Naive B cell (primary cell): ENCODE data around the gene RASSF4. TPM values are rescaled to one million over a fixed set of nuclear protein-coding genes. Genes with fewer than 3 reads are reported as not detected.
A peak's percentile ranks its signal among the peaks of the same experiment; 100 is the strongest.

Source experiments
- ATAC-seq, 2 donors: fragments of 150-1000 bp; cut with Tn5 transposase; 2 replicates each; pipeline ENCODE4 v1.10.0; 2021; ENCODE audit warnings: low read depth in 2 of 2, mild to moderate bottlenecking in 2 of 2, moderate library complexity in 2 of 2
- DNase-seq: peaks from one replicate; pipeline ENCODE4 v3.0.0; 2022
- H3K27ac Mint-ChIP-seq, 6 donors: one replicate each; pipeline ENCODE4 v1.8.0; 2020 to 2022; ENCODE audit warnings: mild to moderate bottlenecking in 6 of 6, mixed read lengths in 6 of 6, moderate library complexity in 5 of 6, inconsistent platforms in 2 of 6
- H3K27me3 Mint-ChIP-seq, 3 donors: one replicate each; pipeline ENCODE4 v1.8.0; 2021 to 2022; ENCODE audit warnings: mixed read lengths in 3 of 3, mild to moderate bottlenecking in 1 of 3
- H3K36me3 Mint-ChIP-seq, 2 donors: one replicate each; pipeline ENCODE4 v1.8.0; 2020 to 2022; ENCODE audit warnings: mixed read lengths in 2 of 2, inconsistent platforms in 1 of 2, mild to moderate bottlenecking in 1 of 2
- H3K4me1 Mint-ChIP-seq, 3 donors: one replicate each; pipeline ENCODE4 v1.8.0; 2020 to 2022; ENCODE audit warnings: mixed read lengths in 3 of 3, inconsistent platforms in 1 of 3, mild to moderate bottlenecking in 1 of 3, moderate library complexity in 1 of 3
- H3K4me3 Mint-ChIP-seq, 8 donors: one replicate each; pipeline ENCODE4 v1.8.0; 2020 to 2022; ENCODE audit warnings: mild to moderate bottlenecking in 8 of 8, mixed read lengths in 8 of 8, moderate library complexity in 8 of 8, inconsistent platforms in 2 of 8
- H3K9me3 Mint-ChIP-seq, 7 donors: one replicate each; pipeline ENCODE4 v1.8.0; 2020 to 2022; ENCODE audit warnings: mixed read lengths in 7 of 7, mild to moderate bottlenecking in 5 of 7, inconsistent platforms in 2 of 7, moderate library complexity in 1 of 7
- polyA plus RNA-seq, 6 donors: library from polyadenylated mRNA; unstranded; fragments of 300-500 nt; fragmentation: Illumina TruSeq; gene quantifications; one replicate each; pipeline ENCODE4 v1.2.3, GENCODE V29; 2021; ENCODE audit warnings: low read depth in 6 of 6

RASSF4 gene
- polyA plus RNA-seq, 6 donors from 2014 or later: 0.06 to 0.60 (median 0.27) TPM; not detected in 2

DNA sequence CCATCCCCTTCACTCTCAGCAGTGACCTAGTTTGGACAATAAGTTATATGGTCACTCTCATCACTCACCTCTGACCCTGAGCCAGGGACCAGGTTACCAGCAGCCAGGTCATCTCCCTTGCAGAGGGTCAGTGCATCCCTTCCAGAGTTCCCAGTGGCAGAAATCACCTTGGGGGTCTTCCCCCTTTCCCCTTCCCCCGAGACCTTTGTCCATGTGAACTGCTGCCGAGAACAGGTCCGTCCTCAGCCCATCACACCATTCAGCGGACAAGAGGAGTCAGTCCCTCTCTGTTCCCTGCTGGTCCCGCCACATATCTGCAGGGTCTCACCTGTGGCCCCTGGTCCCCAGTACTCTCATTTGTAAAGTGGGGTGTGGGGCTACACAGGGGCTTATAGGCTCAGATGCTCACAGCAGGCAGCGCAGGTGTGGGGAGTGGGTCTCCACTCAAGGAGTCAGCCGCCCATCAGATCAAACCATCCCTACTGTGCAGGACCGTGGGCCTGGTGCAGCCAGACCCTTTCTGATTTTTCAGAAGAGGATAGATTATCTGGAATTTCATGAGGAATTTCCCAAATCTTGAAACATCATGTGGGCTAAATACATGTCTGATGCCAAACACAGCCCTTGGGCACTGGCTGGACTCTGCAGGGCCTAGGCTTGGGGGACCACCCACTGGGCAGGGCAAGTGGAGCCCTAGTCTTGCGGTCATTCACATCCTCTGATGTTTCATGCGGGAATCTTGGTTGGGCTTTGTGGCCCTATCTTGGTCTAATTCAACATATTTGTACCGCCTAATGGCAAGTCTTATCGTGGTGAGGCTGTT lies 12.5 kb downstream of the RASSF4 start:
- peaks cover 0 to 1% (median 0%) of the 10 kb centered on the region in 7 donors for H3K9me3 Mint-ChIP-seq
- H3K27me3 Mint-ChIP-seq: peaks cover 0 to 12% (median 4%) of the 10 kb centered on the region in 3 donors
- H3K27ac Mint-ChIP-seq: peak overlapping the region in 4 of 6 donors; percentile 26 to 53 (median 48)
- ATAC-seq (no peak), DNase-seq (no peak)
- peaks cover 26 to 42% (median 39%) of the 10 kb centered on the region in 3 donors for H3K4me1 Mint-ChIP-seq
- H3K4me3 Mint-ChIP-seq: no peak overlapping the region
- H3K36me3 Mint-ChIP-seq: no peaks in the 10 kb centered on the region

- Mint-ChIP-seq H3K36me3 (no peaks in the 10 kb centered on the region), H3K27ac (peak overlapping the region in 3 of 6 donors; percentile 46 to 86 (median 49)), H3K27me3 (peaks cover 0 to 13% (median 4%) of the 10 kb centered on the region in 3 donors), H3K4me3 (peak overlapping the region in 4 of 8 donors; percentile 47 to 78 (median 58)), H3K9me3 (peaks cover 0 to 1% (median 0%) of the 10 kb centered on the region in 7 donors), H3K4me1 (peaks cover 22 to 34% (median 33%) of the 10 kb centered on the region in 3 donors)
- no peak for ATAC-seq
- DNase-seq: no peak
Observed at GRCh38 chr10:44972874-44973306, 13.3 kb downstream of the RASSF4 start.

DNA sequence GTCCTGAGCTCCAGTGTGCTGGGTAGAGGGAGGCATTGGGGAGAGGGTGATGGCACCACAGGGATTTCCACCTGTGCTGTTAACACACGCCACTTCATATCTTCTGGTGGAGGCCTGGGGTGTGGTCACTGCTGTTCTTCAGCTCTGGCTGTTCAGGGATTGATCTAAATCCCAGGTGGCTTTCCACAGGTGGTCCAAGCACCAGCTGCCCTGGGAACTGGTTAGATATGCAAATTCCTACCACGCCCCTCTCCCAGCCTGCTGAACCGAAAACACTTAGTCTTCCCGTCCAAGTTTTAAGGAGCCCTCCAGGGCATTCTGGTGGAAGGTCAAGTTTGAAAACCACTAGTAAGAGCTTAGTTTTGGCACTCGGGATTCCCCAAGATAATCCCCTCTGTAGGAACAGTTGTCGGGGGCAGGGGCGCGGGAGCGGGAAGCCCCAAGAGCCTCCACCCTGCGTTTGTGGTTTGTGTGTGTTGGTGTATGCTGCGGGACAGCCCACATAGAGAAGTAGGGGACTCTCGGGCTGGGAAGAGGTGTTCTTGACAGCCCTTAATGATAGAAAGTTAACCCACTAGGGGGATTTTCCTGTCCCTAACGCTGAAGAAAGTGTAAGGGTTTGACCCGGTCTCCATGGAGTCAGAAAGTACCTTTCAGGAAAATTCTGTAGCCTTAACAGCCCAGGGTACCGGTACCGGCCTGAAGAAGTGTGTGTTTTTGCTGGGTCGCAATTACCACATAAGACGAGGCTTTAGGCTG lies 13.9 kb downstream of the RASSF4 start:
- no peaks in the 10 kb centered on the region for H3K9me3 Mint-ChIP-seq
- H3K4me3 Mint-ChIP-seq: peak overlapping the region; percentile 57 to 89 (median 76)
- peaks cover 18 to 29% (median 29%) of the 10 kb centered on the region in 3 donors for H3K4me1 Mint-ChIP-seq
- peak overlapping the region; percentile 46 to 93 (median 74) for H3K27ac Mint-ChIP-seq
- no peaks in the 10 kb centered on the region for H3K36me3 Mint-ChIP-seq
- ATAC-seq (peak; percentile 59 to 62), DNase-seq (no peak)
- peaks cover 0 to 13% (median 4%) of the 10 kb centered on the region in 3 donors for H3K27me3 Mint-ChIP-seq

GRCh38 chr10:44974082-44974627 lies 14.6 kb downstream of the RASSF4 start:
- H3K4me1 Mint-ChIP-seq: peaks cover 12 to 29% (median 27%) of the 10 kb centered on the region in 3 donors
- H3K36me3 Mint-ChIP-seq: no peaks in the 10 kb centered on the region
- H3K27me3 Mint-ChIP-seq: peaks cover 0 to 13% (median 4%) of the 10 kb centered on the region in 3 donors
- H3K9me3 Mint-ChIP-seq: no peaks in the 10 kb centered on the region
- peak overlapping the region in 2 of 6 donors; percentile 56 to 67 for H3K27ac Mint-ChIP-seq
- H3K4me3 Mint-ChIP-seq: peak overlapping the region; percentile 15 to 89 (median 76)
- DNase-seq: no peak
- ATAC-seq: no peak

DNA sequence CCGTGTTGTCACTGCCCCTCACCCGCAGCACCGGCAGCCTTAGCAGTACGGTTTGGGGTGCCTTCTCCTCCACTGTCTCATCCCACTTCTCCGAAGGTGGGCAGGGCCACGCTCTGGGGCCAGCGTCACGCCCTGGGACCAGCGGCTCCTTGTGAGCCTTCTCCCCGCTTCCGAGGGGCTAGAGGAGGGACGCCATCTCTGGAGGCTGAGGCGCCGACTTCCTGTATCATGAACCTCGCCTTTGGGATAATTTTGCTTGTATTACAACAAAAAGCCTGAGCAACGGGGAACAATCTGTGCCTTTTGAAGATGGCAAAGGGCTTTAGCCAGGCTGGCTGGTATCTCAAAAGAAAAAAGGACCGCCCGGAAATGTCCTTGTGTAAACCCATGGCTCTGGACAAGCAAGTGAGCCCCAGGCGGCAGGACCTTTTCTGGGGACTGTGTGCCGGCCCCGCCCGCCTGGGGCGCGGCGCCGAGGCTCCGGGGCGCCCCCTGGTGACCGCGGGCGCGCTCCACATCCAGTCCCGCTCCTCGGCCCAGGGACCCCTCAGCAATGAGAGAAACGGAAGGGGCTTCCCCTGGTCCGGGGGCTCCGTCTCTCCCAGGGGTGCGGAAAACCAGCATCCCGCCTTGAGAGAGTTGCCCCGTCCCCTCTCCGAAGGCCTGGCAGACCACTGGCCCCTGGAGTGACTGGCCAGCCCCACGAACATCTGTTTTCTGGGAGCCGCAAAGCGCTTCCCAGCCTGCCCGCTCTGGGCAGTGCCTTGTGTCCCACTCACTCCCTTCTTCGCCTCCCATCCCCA lies 15.2 kb downstream of the RASSF4 start:
- Mint-ChIP-seq H3K27ac (peak overlapping the region in 3 of 6 donors; percentile 53 to 76 (median 56)), H3K36me3 (no peaks in the 10 kb centered on the region), H3K4me1 (peaks cover 12 to 27% (median 26%) of the 10 kb centered on the region in 3 donors), H3K9me3 (no peaks in the 10 kb centered on the region), H3K4me3 (peak overlapping the region; percentile 57 to 89 (median 78)), H3K27me3 (peaks cover 0 to 13% (median 4%) of the 10 kb centered on the region in 3 donors)
- peak; percentile 73 for DNase-seq
- ATAC-seq: peak; percentile 87 to 89

DNA sequence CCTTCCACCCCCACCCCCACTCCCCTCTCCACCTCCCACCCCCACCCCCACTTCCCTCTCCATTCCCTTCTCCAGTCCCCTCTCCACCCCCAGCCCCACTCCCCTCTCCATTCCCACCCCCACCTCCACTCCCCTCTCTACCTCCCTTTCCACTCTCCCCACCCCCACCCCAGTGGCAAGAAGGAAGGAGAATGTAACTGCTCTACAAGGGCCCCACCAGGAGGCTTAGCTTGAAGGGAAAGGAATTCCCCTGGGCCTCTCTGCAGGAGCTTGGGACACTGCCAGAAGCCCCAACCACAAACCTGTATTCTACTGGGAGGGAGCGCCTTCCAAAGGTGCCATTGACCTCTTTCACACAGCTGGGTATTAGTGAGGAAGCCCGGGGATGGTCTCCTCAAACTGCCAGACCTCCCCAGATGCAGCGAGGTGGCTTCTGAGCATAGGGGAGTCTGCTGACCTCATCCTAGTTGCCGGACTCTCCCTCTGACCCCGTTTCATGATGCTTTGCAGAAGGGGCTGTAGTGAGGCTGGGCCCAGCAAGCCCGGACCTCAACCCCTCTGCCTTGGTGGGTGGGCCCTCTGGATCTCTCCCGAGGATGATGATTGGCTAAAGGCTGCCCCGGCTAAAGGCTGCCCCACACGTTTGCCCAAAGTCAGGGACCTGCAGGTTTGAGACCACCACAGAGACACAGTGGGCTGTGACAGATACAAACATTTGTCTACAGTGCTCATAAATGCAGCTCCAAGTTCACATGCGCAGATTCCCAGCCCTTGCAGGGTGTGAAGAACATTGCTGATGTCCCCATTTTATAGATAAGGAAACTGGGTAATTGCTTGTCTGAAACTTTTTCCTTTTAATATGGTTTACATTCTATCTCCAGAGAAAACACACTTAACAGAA lies 16.1 kb downstream of the RASSF4 start:
- Mint-ChIP-seq H3K36me3 (no peaks in the 10 kb centered on the region), H3K27ac (peak overlapping the region in 2 of 6 donors; percentile 80 to 81), H3K27me3 (peaks cover 0 to 13% (median 4%) of the 10 kb centered on the region in 3 donors), H3K9me3 (no peaks in the 10 kb centered on the region), H3K4me1 (peaks cover 12 to 27% (median 26%) of the 10 kb centered on the region in 3 donors), H3K4me3 (peak overlapping the region in 6 of 8 donors; percentile 22 to 73 (median 50))
- ATAC-seq: no peak
- DNase-seq: no peak

- peaks cover 0 to 13% (median 4%) of the 10 kb centered on the region in 3 donors for H3K27me3 Mint-ChIP-seq
- no peaks in the 10 kb centered on the region for H3K36me3 Mint-ChIP-seq
- DNase-seq (no peak), ATAC-seq (no peak)
- H3K4me3 Mint-ChIP-seq: peak overlapping the region in 4 of 8 donors; percentile 44 to 54 (median 46)
- peak overlapping the region in 2 of 6 donors; percentile 48 to 72 for H3K27ac Mint-ChIP-seq
- H3K4me1 Mint-ChIP-seq: peaks cover 12 to 27% (median 26%) of the 10 kb centered on the region in 3 donors
- no peaks in the 10 kb centered on the region for H3K9me3 Mint-ChIP-seq
Observed at GRCh38 chr10:44976352-44977198, 17.0 kb downstream of the RASSF4 start.

DNA sequence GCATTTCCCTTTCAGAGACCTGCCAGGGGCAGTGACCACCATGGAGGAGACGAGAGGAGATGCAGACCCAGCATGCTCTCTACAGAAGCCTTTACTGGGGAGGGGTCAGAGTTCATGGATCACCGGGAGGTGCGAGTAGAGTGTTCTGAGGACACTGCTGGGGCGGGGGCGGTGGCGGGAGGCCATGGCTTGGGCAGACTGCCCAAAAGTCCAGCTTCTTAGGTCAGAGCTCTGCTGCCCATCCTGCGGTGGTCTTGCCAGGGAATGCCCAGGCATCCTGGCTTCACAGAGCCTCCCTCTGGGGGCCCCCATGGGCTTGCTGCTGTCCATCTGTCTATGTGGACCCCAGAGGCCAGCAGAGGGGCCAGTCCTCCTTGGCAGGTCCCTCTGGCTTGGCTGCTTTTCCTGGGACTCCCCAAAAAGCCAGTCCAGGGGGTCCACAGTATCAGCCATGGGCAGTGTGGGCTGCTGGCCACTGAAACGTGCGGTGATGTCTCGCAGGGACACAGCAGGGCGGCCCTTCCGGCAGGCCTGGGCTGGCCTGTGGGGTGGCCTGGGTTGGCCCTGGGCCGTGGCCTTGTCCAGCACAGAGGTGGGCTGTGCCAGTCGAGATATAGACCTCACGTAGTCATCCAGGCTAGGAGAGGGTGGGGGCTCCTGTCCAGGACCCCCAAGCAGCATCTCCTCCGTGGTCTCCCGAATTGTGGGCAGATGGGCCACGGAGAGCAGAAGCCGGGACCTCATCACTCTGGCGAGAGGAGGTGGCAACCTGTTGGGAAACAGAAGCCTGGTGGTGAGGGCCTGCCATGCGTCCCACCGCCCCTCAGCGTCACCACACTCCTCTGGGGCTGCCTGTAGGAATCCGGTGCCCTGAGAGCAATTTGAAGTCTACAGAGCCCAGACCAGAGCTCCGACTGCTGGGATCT lies 17.9 kb downstream of the RASSF4 start:
- Mint-ChIP-seq H3K27ac (no peak overlapping the region), H3K36me3 (no peaks in the 10 kb centered on the region), H3K4me3 (peak overlapping the region in 1 of 8 donors; percentile 44), H3K4me1 (peaks cover 12 to 27% (median 21%) of the 10 kb centered on the region in 3 donors), H3K9me3 (no peaks in the 10 kb centered on the region), H3K27me3 (peaks cover 0 to 13% (median 4%) of the 10 kb centered on the region in 3 donors)
- DNase-seq (no peak), ATAC-seq (no peak)

GRCh38 chr10:44978213-44978569 lies 18.6 kb downstream of the RASSF4 start:
- Mint-ChIP-seq H3K4me3 (peak overlapping the region in 2 of 8 donors; percentile 8 to 32), H3K27me3 (peaks cover 0 to 13% (median 4%) of the 10 kb centered on the region in 3 donors), H3K9me3 (no peaks in the 10 kb centered on the region), H3K27ac (peak overlapping the region in 1 of 6 donors; percentile 65), H3K4me1 (peaks cover 5 to 22% (median 19%) of the 10 kb centered on the region in 3 donors), H3K36me3 (no peaks in the 10 kb centered on the region)
- DNase-seq: no peak
- ATAC-seq: no peak

- Mint-ChIP-seq H3K27me3 (peaks cover 0 to 13% (median 4%) of the 10 kb centered on the region in 3 donors), H3K36me3 (no peaks in the 10 kb centered on the region), H3K9me3 (no peaks in the 10 kb centered on the region), H3K27ac (peak within 1 kb of the TSS in 2 of 6 donors; percentile 1 to 65), H3K4me3 (peak within 1 kb of the TSS in 2 of 8 donors; percentile 8 to 32), H3K4me1 (peaks cover 0 to 16% (median 14%) of the 10 kb centered on the region in 3 donors)
- ATAC-seq (no peak), DNase-seq (no peak)
Observed at GRCh38 chr10:44978570-44979280, 19.1 kb downstream of the RASSF4 start, which contains the start of gene DEPP1. TSS of gene DEPP1 (minus strand) at chr10:44978809. CDS start at chr10:44978030, 779 bp downstream.
